Epithelial cell of prostate (primary cell): Measurements from ENCODE around the gene NLN.
"Not testable (repeated sequence)": the region's sequence is repeated elsewhere in the genome, so short reads cannot be mapped to it uniquely, and the experiment has no call there.

ENCODE experiments used
- DNase-seq: peaks from one replicate; pipeline ENCODE4 v3.0.0-alpha.2; 2011; ENCODE audit warnings: low read depth, low spot score
- H3K27ac ChIP-seq: fragments of 450-650 bp; 2 replicates; pipeline ENCODE4 v1.5.1; 2017; ENCODE audit warnings: mild to moderate bottlenecking

NLN gene

DNA sequence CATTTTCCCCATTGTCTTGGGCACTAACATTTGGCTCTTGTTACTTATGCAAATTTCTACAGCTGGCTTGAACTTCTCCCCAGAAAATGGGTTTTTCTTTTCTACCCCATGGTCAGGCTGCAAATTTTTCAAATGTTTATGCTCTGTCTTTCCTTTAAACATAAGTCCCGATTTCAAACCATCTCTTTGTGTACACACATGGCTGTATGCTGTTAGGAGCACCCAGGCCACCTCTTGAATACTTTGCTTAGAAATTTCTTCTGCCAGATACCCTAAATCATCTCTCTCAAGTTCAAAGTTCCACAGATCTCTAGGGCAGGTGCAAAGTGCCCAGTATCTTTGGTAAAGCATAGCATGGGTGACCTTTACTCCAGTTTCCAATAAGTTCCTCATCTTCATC is 45.6 kb downstream of the NLN start:
- no peak for DNase-seq
- no peak overlapping the region for H3K27ac ChIP-seq

GRCh38 chr5:65768723-65769346 is 46.8 kb downstream of the NLN start:
- peak overlapping the region; percentile 50 for H3K27ac ChIP-seq
- no peak for DNase-seq

- DNase-seq = peak; percentile 61
- H3K27ac ChIP-seq = peak overlapping the region; percentile 50
Observed at GRCh38 chr5:65769539-65769938, 47.5 kb downstream of the NLN start.

DNA sequence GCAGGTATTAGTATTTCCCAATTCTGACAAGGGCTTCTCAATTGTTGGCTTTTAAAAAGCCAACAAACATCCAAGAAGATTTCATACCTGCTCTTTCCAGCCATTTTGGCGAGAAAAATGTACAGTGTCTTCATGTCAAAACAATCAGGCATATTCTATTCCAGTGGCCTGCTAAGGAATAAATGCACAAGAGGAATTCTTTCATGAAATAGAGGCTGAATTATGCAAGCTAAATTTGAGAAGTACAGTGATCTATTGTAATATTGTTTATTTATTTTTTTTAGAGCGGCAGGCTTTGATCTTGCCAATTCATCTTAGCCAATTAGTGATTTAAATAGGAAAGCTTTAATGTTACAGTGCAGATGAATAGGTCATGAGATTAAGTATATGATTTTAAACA is 49.3 kb downstream of the NLN start:
- H3K27ac ChIP-seq = no peak overlapping the region
- no peak for DNase-seq

GRCh38 chr5:65772963-65773362 is 51.0 kb downstream of the NLN start:
- not testable (repeated sequence) for DNase-seq, H3K27ac ChIP-seq

- DNase-seq = peak; percentile 67
- H3K27ac ChIP-seq = no peak overlapping the region
Observed at GRCh38 chr5:65774346-65774745, 52.3 kb downstream of the NLN start.

GRCh38 chr5:65775476-65775875 is 53.5 kb downstream of the NLN start:
- no peak for DNase-seq
- H3K27ac ChIP-seq = no peak overlapping the region

DNA sequence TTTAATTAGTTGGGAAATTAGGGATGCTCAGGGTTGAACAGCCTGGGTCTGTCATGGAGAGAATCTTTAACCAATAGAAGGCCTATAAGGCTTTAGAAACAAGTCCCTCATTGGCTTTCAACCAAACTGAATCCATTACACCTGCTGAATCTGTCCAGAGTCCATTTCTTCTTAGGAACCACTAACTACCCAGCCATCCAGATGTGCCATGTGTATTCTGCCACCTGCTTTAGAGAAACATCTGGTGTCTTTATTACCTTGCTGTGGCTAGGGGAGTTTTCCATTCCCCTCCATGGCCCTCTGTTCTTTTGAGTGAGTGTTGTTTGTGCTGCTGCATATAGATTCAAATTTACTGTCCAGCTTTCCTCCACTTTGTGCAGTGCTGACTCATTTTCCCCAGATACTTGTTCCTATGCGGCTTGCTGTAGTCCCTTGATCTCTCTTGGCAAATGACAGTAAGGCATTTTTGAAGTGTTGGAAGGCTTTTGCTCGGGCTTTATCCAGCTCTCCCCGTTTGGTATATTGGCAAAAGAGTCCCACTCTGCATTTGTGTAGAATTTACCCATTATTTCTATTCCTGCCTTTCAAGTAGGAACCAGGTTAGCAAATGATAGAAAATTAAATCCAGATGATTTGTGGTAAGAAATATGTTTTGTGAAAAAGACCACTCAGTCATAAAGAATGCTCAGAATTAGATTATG is 54.6 kb downstream of the NLN start:
- no peak overlapping the region for H3K27ac ChIP-seq
- no peak for DNase-seq

- H3K27ac ChIP-seq = no peak overlapping the region
- no peak for DNase-seq
Observed at GRCh38 chr5:65778126-65778525, 56.1 kb downstream of the NLN start.

DNA sequence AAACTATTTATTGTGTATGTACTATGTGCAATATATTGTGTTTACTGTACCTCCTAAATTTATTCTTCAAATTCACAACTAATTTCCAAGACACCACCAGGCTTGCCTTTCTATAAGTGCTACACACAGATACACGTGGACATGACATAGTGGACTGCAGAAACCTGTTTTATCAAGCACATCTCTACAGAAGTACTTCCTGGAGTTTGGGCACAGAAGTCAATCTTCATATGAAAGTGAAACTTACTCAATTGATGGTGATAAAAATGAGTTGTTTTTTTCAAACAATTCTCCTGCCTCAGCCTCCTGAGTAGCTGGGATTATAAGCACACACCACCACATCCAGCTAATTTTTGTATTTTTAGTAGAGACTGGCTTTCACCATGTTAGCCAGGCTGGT is 57.6 kb downstream of the NLN start:
- no peak for DNase-seq
- H3K27ac ChIP-seq = no peak overlapping the region

DNA sequence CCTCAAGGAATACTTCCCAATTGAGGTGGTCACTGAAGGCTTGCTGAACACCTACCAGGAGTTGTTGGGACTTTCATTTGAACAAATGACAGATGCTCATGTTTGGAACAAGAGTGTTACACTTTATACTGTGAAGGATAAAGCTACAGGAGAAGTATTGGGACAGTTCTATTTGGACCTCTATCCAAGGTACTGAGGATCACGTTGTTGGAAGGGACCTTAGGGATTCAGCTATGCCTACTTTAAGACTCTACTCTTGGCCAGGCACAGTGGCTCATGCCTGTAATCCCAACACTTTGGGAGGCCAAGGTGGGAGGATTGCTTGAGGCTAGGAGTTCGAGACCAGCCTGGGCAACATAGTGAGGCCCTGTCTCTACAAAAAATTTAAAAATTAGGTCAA is 66.3 kb downstream of the NLN start:
- H3K27ac ChIP-seq = not testable (repeated sequence)

GRCh38 chr5:65790371-65791163 is 68.6 kb downstream of the NLN start:
- DNase-seq = no peak
- H3K27ac ChIP-seq = no peak overlapping the region

More for the DNA sequence above, 66.3 kb downstream of the NLN start:
- not testable (repeated sequence) for DNase-seq

GRCh38 chr5:65791712-65792673 is 70.0 kb downstream of the NLN start:
- no peak overlapping the region for H3K27ac ChIP-seq

GRCh38 chr5:65796269-65796668 is 74.3 kb downstream of the NLN start:
- peak overlapping the region; percentile 1 for H3K27ac ChIP-seq
- no peak for DNase-seq

More at GRCh38 chr5:65791712-65792673, 70.0 kb downstream of the NLN start:
- DNase-seq = no peak

DNA sequence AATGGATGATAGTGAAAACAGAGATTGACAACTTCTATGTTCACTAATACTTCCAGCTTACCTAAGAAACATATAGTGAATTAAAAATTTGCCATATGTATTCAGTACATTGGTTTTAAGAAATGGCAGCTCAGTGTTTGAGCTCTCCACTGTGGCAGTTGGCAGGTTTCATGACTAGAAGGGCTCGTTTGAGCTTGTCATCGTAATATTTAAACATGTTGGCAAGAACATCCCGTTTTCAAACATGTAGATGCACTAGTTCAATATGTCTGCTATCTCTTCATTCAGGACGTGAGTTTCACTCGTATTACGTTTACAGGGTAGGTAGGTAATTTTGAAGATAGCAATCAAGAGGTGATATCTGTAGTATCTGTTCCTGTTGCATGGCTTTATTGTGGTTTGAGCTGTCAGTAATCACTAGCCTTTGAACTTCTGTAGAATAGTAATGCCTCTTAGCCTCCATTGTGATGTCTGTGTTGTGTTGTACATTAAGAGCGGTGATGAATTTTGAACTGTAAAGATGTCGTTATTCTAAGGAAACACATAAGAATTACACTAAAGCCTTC is 74.8 kb downstream of the NLN start:
- peak overlapping the region; percentile 1 for H3K27ac ChIP-seq

DNA sequence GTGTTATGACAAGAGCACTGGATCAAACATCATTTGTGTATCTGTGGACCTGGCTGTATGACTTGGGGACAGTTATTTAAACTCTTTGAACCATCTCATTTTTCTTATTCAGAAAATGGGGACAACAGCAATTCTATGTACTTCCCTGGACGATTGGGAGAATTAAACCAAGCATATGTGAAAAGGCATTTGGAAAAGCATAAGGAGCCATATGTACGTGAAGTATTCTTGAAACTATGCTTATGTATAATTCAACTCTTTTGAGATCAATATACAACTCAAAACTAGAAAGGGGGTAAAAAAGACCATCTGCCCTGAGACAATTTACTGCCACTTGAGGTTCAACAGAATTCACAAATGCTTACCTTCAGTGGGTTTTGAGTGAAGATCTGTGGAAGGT is 75.5 kb downstream of the NLN start:
- DNase-seq = no peak
- no peak overlapping the region for H3K27ac ChIP-seq

More for the DNA sequence above, 74.8 kb downstream of the NLN start:
- DNase-seq = no peak

DNA sequence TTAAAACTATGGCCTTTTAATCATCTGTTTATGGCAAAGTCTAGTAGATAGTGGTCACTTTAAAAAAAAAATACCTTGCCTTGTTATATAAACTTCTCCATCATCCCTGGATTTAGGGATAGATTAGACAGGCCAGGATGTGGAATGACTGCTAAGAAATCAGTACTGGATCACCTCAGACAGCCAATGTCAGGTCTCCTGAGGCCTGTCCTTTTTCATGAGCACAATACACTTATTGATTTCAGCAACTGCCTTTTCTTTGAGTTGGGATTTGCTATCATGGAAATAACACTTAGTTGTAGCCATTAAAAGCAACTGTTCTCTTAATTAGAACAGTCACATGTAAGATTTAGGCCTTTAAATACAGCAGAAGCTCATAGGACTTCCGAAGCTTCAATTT is 77.9 kb downstream of the NLN start:
- no peak overlapping the region for H3K27ac ChIP-seq
- no peak for DNase-seq

- no peak for DNase-seq
- H3K27ac ChIP-seq = no peak overlapping the region
Observed at GRCh38 chr5:65800775-65801174, 78.8 kb downstream of the NLN start.

GRCh38 chr5:65801352-65801783 is 79.4 kb downstream of the NLN start:
- H3K27ac ChIP-seq = no peak overlapping the region

DNA sequence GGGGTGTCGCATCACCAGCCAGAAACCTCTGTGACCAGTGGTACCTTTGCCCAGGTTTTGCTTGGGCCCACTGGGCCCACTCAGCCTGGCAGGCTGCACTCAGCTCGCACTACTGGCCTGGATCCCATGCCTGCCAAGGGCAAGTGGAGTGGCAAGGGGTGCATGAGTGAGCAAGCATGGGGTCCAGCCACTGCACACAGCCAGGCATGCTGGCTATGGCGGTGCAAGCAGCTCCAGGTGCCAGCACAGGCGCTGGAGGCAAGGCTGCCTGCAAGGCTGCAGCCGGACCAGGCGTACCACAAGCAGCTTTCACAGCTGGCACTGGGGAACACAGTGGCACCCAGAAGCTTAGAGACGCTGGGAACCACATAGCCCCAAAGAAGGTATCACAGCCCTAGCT is 80.1 kb downstream of the NLN start:
- H3K27ac ChIP-seq = no peak overlapping the region
- DNase-seq = no peak

More at GRCh38 chr5:65801352-65801783, 79.4 kb downstream of the NLN start:
- DNase-seq = no peak
